Esophagus squamous epithelium (tissue), 4 donors: ENCODE results near the gene SIRPG.

Source experiments
- CTCF ChIP-seq, 6 experiments: fragments of 450-650 bp in 4 of 6; fragments of 200-600 bp in 2 of 6; sonication (generic) in 2 of 6; IDR thresholded peaks; one replicate each; pipeline ENCODE4 v1.5.1; 2016 to 2019; ENCODE audit warnings: antibody characterized with exemption in 6 of 6, mild to moderate bottlenecking in 4 of 6, moderate library complexity in 4 of 6
- POLR2A ChIP-seq, 4 donors: fragments of 450-650 bp; IDR thresholded peaks; one replicate each; pipeline ENCODE4 v1.6.1; 2017; ENCODE audit warnings: antibody characterized with exemption in 4 of 4, mild to moderate bottlenecking in 4 of 4, moderate library complexity in 3 of 4

- TF ChIP-seq POLR2A (IDR thresholded peaks at IDR 0.05) (no peak), CTCF (IDR thresholded peaks at IDR 0.05) (no peak)
Observed at GRCh38 chr20:1636621-1637020, 21.0 kb downstream of the SIRPG start.
